ENCODE data around the gene SUCO.

DNA sequence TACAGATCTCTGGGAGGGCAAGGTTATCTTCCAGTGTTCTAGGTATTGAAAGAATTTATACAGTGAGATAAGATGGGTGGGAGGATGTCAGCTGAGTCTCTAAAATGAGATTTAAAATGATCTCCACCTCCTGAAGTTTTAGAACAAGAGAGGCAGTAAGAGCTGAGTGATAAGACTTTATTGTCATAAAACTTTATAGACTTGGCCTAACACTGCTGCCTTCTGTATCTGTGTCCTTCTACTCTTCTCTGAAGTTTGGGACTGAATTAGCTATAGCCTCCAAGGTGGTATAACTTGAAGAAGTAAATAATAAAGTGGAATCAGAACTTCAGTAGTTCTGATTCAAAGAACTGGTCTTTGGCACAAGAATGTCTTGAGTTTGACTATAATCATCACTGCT is 48.3 kb downstream of the SUCO start:
- TF ChIP-seq, protein P1, sequence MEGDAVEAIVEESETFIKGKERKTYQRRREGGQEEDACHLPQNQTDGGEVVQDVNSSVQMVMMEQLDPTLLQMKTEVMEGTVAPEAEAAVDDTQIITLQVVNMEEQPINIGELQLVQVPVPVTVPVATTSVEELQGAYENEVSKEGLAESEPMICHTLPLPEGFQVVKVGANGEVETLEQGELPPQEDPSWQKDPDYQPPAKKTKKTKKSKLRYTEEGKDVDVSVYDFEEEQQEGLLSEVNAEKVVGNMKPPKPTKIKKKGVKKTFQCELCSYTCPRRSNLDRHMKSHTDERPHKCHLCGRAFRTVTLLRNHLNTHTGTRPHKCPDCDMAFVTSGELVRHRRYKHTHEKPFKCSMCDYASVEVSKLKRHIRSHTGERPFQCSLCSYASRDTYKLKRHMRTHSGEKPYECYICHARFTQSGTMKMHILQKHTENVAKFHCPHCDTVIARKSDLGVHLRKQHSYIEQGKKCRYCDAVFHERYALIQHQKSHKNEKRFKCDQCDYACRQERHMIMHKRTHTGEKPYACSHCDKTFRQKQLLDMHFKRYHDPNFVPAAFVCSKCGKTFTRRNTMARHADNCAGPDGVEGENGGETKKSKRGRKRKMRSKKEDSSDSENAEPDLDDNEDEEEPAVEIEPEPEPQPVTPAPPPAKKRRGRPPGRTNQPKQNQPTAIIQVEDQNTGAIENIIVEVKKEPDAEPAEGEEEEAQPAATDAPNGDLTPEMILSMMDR (IDR thresholded peaks at IDR 0.05), result no peak
- no peak for TF ChIP-seq POLR2A (IDR thresholded peaks at IDR 0.05)
